Stimulated activated CD4-positive, alpha-beta T cell treated with anti-CD3 and anti-CD28 coated beads, Interleukin-4, amount 100 ng/mL, for 24 hours (primary cell): ENCODE data around the gene PXDN.
"Not testable (repeated sequence)": the region's sequence is repeated elsewhere in the genome, so short reads cannot be mapped to it uniquely, and the experiment has no call there.

Experiments
- DNase-seq: peaks from one replicate; pipeline ENCODE4 v3.0.0-alpha.2; 2020

The PXDN gene, protein sequence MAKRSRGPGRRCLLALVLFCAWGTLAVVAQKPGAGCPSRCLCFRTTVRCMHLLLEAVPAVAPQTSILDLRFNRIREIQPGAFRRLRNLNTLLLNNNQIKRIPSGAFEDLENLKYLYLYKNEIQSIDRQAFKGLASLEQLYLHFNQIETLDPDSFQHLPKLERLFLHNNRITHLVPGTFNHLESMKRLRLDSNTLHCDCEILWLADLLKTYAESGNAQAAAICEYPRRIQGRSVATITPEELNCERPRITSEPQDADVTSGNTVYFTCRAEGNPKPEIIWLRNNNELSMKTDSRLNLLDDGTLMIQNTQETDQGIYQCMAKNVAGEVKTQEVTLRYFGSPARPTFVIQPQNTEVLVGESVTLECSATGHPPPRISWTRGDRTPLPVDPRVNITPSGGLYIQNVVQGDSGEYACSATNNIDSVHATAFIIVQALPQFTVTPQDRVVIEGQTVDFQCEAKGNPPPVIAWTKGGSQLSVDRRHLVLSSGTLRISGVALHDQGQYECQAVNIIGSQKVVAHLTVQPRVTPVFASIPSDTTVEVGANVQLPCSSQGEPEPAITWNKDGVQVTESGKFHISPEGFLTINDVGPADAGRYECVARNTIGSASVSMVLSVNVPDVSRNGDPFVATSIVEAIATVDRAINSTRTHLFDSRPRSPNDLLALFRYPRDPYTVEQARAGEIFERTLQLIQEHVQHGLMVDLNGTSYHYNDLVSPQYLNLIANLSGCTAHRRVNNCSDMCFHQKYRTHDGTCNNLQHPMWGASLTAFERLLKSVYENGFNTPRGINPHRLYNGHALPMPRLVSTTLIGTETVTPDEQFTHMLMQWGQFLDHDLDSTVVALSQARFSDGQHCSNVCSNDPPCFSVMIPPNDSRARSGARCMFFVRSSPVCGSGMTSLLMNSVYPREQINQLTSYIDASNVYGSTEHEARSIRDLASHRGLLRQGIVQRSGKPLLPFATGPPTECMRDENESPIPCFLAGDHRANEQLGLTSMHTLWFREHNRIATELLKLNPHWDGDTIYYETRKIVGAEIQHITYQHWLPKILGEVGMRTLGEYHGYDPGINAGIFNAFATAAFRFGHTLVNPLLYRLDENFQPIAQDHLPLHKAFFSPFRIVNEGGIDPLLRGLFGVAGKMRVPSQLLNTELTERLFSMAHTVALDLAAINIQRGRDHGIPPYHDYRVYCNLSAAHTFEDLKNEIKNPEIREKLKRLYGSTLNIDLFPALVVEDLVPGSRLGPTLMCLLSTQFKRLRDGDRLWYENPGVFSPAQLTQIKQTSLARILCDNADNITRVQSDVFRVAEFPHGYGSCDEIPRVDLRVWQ (N-terminal part only)

DNA sequence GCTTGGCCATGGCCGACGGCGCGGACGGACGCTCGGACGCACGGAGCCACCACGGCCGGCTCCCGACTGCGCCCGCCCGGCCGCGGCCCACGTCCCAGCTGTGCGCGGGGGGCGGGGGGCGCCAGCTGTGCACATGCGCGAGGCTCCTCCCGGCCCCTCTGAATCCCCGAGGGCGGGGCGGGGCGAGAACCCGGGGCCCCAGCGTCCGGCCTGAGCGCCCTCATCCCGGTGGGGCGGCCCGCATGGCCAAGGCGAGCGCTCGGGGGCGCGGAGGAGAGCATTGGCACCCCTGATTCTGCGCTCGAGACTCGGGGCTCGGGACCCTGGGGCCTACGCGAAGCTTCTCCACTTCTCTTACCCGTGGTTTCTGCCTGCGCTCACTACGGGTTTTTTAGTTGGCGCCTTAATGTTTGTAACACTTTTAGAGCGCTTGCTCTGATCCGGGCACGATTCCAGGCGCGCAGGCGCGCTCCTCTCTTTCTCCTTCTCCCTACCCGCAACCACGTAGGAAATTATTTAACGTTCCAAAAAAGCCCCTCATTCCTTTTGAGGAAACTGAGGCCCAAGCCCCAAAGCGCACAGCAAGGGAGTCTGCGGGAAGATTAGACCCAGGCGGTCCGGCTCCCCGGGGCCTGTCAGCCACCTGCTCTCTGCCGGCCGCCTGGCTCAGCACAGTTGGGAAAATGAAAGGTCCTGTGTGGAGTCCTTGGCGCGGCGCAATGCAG is at the start of gene PXDN:
Gene PXDN (minus strand): TSS at position 70 of the 725 bp plus-strand sequence. CDS start 60 bp downstream, at position 10.
- no peak for DNase-seq

DNA sequence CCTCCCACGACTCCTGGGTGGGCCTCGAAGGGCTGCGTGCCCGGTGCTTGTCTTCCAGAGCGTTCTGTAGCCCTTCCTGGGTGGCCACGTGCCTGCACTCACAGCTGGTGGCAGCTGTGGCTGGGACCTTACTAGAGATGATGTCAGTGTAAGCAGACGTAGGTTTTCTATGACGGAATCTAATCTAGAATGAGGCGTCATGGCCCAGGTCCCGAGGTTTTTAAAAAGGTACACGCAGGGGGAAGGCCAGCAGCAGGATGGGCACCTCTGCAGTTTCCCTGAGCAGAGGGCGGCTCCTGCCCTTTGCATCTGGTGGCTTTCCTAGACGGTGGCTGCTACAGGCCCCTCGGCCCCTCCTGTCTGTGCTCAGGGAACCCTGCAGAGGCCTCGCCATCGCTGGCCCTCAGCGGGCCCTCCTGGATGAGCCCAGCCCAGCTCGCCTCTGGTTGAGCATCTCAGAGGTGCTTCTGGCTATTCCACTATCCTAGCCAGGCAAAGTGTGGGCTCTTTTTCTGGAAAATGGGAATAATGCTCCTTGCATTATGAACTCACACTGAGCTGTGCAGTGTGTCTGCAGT is 49.6 kb upstream of the PXDN start:
- no peak for DNase-seq

DNA sequence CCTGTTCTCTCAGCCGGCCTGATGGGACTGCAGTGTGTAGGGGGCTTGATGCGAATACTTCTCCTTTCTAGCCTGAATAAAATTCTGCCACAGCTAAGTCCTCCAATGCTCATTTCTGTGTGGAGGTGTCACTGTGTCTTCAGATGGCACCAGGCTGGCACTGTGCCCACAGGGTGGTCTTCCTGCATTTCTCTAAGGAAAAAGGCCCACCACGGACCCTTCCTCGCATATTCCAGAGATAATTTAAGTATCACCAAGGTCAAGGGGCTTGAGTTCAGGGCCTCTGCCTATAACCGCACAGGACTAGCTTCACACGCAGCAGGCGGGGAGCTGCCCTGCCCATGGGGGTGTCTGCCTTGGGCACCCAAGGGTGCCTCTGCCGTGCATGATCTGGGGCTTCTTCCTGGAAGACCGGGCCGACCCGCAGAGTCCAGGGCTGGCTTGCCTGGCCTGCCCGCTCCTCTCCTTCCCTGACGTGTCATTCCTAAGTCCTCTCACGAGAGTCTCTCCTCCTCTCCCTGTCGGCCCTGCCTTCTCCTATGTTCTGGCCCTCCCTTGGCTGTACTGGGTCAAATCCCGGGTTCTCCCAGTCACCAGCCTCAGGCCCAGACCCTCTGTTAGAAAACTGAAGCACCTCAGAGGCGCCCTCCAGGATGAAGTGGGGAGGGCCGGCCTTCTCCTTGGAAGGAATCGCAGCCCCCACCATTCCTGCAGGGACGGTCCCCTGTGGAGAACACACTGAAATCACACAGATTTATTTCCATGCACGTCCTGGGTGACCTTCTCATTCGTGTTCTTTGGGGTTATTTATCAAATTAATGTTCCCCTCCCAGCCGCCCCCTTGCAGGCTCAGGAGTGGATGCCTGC is 48.9 kb upstream of the PXDN start:
- no peak for DNase-seq

DNA sequence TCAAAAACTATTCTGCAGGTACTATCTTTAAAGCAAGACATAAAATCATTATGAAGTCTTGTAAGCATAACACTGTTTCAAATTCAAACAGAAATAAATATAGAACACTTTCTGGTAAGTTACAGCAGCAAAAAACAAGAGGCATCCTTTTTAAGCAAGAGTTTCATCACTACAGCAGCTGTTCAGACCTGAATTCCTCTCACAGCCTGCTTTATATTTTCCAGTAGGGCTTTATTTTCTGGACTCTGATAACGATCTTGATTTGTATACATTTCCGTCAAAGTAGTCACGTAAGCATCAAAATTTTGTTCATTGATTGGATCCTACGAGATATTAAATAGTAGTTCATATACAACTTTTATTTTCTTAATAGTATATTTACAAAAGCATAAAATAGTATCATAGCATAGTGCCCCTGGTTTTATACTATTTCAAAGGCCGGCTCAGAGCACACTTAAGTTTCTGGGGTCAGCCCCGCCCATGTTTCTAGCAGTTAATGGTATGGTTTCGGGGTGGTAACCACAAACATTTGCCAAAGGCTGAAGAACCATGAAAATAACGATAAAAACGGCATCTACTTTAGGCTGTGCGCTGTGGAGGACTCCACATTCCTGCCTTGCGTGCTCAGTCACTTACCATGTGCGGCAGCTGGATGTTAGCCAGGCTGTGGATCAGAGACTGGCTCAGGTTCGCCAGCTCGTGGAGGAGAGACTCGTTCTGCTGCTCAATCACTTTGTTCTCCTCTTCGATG is 47.5 kb upstream of the PXDN start:
- no peak for DNase-seq

DNA sequence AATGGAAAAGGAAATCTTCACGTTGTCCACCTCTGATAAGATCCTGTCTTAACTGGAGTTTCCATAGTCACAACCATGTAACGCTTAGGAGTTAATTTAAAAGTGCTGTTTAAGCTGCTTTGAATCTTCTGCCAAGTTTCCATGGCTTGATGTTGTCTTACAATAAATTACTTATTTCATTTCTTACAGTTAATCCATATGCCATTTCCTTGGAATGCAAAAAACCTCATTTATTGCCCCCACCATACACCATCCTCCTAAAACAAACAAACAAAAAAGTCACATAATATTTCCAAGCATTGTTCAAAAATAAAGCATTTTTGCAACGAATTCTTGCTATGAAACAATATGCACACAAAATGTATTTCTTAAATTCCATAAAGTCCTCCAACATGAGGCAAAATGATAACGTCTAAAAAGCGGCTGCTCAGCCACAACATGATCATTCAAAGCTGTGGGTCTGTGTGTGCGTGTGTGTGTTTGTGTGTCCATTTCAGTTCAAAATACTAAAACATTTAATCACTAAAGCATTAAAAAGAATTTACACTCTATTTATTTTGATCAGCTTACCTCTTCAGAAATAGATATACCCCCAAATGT is 46.8 kb upstream of the PXDN start:
- no peak for DNase-seq

DNA sequence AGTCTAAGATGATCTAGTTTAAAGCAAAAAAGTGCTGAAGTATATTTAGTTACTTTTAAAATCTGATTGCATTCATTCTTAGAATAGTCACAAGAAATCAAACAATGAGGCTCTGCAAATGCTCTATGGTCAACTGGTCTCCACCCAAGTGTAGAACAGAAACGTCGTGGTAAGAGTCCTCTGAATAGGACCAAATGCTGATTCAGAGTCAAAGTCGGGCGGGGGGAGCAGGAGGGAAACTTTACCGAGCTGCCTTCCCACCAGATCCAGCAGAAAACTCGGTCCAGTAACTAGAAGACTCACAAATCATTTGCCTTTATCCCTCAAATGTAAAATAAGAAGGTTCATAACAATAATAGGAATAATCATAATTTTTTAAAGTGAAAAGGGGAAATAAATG is 46.2 kb upstream of the PXDN start:
- no peak for DNase-seq

DNA sequence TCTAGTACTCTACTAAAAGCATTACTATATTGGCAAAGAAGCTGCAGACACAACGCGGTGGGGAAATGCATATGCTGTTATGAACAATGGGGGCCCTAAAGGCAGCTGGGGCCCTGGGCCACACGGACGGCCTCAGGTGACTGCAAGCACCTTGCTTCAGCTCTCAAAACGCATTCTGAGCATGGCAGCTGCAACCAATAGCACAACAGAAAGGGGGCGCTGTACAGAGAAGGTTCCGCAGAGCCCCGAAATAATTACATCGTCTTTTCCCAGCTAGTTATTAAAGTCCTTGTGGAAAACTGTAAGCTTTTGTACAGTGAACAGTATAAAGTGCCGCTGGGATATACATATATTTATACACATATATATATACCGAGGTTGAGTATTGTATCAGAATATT is 45.3 kb upstream of the PXDN start:
- DNase-seq: no peak

DNA sequence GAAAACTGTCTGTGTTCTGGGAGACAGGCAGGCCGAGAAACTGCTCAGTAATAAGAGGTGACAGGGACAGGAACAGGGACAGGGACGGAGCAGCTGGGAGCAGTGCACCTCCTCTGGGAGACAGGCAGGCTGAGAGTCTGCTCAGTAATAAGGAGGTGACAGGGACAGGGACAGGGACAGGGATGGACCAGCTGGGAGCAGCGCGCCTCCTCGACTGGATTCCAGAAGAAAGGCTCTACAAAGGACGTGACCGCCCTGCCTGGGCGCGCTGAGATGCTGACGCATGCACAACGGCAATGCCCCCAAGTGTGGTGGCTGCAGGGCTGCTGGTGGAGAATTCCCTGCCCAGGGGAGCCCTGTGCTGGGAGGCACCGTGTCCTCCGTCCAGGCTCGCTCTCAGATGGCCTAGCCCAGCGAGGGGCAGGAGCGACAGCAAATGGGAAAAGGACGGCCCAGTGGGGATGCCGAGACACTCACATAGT is 44.2 kb upstream of the PXDN start:
- no peak for DNase-seq

DNA sequence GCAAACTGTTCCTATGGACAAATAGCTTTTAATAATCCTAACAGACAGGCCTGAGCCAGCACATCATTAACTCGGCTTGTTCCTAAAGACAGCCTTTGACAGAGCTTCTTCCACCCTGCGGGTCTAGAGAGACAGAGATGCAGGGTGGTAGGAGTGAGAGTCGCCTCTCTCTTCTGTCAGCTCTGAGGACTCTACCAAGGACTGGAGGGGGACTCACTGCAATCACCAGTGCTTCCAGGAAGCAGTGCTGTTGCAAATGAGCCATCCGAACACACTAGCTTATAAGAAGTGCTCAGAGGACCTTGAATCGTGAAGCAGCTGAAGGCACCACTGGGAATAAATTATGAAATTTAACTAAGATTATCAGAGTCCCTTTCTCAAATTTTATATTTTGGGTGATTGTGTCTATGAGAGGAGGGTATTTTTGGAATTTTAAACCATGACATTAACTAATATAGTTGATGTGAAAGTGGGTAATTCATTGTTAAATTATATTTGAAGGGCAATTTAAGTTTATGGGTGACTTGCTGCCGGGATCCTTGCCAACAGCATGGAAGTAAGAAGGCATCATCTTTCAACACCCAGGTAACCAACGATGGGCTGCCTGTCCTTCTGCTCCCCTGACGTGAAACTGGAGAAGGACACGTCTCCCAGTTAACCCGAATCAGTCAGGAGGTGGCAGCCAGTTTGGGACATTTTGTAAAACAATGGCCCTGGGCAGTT is 43.6 kb upstream of the PXDN start:
- DNase-seq: no peak

DNA sequence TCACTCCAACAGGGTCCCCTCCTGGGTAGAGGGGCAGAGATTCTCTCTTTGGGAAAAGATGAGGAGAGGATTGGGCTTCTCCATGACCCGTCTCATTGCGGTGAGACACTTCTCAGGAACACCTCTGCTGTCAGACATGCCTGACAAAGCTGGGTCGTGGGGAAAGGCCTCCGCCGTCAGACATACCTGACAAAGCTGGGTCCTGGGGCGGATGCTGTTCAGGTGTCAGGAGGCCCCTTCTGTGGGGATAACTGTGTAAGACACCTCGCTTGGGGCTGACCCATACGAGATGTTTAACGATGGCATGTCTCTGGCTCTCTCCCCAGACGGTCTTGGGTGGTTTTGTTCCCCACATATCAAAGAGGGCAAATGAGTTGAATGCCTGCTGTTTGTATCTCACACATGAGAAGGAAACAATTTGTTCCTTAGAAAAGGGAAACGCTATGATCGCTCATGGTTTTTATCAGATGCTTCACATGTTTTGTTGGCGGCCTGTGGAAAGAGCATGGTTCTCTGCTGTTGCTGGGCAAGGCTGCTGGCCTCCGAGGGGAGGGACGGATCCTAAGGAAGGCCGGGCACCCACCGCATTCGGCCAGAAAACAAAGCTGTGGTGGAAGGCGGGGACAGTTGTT is 40.8 kb upstream of the PXDN start:
- no peak for DNase-seq

DNA sequence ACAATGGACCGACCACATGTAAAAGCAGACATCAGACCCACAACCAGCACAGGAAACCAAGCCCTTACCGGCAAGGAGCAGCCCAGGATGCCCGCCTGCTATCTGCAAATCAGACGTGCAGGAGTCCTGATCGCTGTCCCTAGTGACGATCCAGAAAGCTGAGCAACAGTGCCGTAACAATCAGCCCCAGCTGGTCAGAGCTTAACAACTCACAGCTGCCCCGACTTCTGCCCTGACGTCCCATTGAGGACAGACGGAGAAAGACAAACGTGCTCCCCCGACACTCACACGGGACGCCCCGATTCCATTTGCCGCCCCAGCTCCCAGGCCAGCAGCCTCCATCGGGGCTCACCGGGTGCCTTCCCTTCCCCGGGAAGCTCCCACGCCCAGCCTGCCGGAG is 39.8 kb upstream of the PXDN start:
- DNase-seq: no peak

DNA sequence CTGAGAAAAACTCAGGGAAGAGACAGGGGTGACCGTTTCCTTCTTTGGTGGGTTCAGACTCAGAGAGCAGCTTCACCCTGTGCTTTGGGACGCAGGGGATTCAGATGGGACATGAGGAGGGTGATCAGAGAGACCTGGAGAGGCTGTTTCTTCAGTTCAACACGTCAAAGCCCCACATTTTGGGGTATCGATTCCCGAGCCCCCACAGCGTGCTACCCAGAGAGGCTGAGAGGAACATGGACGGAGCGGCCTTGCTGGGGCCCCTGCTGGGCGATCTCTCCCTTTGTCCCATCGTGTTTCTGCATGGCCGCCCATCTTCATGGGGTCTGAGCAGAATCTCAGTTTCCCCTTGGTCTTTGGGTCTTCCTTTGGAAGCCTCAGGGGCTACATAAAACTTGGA is 38.2 kb upstream of the PXDN start:
- DNase-seq: no peak

DNA sequence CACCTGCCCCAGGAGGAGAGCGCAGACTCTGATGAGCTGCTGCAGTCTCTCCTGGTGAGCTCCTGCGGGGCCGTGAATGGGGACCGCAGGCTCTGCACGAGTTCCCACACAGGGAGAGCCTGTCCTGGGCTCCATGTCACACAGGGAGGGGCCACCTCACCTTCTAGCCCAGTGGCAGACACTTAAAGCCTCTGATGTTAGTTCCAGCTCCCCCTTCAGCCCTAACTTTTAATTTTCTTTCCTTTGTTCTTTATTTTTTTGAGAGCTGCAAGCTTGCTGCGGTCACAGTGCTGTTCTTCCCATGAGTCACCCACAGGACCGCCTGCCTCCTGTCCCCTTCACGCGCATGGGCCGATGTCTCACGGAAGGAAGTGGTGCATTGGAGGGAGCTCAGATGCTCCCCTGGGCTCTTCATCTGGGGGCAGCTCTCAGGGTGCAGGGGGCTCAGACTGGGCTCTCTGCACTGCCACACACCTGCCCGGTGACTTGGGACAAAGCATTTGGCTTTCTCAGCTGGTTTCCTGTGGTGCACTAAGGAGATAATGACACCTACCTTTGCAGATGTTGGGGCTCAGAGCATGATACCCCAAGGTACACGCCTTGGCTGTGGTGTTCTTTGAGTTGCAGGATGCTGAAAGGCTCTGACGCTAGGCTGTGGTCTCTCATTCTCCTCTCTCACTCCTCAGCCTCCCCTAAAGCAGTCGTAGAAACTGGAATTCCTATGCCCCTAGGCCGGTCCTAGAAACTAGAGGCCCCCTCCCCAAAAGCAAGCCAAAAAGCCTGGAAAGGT is 37.2 kb upstream of the PXDN start:
- DNase-seq: no peak

DNA sequence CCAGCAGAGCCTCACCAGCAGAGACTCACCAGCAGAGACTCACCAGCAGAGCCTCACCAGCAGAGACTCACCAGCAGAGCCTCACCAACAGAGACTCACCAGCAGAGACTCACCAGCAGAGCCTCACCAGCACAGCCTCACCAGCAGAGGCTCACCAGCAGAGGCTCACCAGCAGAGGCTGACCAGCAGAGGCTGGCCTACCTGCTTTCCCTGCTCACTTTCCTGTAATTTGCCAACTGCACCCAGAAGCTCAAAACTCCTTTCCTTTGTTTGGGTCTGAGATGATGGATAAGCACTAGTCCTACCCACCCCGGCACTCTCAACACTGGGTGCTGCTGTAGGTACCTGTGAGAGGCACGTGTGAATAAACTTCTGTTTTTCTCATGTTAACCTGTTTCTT is 36.4 kb upstream of the PXDN start:
- DNase-seq: no peak

DNA sequence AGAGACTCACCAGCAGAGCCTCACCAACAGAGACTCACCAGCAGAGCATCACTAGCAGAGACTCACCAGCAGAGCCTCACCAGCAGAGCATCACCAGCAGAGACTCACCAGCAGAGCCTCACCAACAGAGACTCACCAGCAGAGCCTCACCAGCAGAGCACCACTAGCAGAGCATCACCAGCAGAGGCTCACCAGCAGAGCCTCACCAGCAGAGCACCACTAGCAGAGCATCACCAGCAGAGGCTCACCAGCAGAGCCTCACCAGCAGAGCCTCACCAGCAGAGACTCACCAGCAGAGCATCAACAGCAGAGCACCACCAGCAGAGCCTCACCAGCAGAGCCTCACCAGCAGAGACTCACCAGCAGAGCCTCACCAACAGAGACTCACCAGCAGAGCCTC is 35.7 kb upstream of the PXDN start:
- not testable (repeated sequence) for DNase-seq

DNA sequence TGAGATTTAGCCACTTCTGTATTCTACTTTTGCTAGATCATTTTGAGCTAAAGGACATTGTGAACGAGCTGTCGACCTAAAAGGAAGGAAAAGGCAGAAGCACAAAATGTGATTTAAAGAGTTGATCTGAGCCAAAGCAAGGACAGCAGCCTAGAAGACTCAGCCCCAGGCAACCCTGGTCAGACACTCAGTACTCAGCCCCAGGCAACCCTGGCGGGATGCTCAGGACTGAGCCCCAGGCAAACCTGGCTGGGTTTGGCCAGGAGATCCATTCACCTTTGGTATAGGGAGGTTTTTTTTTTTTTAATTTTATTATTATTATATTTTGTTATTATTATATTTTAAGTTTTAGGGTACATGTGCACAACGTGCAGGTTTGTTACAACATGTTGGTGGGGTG is 34.3 kb upstream of the PXDN start:
- DNase-seq: no peak

DNA sequence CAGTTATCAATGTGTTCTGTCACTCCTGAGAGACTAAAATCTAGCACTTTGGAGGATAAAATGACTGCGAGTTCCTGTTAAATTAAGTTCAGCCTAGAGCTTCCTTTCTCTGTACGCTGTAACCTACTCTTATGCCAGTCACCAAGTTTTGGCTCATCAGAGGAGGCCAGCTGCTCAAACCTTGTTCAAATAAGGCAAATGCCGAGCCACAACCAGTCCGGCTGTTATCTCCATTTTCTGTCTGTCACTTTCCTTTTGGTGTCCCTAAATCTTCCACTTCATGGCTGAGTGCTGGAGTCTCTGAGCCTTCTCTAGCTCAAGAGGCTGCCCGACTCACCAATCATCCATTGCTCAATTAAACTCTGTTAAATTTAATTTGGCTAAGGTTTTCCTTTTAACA is 33.5 kb upstream of the PXDN start:
- no peak for DNase-seq

DNA sequence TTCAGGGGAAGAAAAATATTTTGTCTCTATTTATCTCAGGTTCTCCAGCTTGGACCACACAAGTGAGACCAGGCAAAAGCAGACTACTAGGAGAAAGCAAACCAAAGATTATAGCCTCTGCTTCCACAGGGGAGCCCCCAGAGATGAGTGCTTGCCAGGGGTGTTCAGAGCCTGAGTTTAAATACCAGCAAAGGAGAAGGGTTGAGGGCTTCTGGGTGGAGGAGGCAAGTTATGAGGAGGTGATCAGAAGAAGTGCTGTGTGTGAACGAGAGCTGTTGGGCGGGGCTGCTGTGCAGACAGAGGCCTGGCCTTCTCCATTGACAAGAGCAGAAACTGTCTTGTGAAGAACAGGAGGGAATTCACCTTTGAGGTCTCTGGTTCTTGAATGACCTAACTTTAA is 32.8 kb upstream of the PXDN start:
- DNase-seq: no peak
